AML-193 (cell line): ENCODE measurements around the gene CDC45.

Experiments
- DNase-seq, 2 experiments: peaks; one replicate each; lab custom pipeline; 2025; lab: John Stamatoyannopoulos, UW

The CDC45 gene

GRCh38 chr22:19565382-19566278 lies 85.9 kb downstream of the CDC45 start:
- DNase-seq = no peak

DNA sequence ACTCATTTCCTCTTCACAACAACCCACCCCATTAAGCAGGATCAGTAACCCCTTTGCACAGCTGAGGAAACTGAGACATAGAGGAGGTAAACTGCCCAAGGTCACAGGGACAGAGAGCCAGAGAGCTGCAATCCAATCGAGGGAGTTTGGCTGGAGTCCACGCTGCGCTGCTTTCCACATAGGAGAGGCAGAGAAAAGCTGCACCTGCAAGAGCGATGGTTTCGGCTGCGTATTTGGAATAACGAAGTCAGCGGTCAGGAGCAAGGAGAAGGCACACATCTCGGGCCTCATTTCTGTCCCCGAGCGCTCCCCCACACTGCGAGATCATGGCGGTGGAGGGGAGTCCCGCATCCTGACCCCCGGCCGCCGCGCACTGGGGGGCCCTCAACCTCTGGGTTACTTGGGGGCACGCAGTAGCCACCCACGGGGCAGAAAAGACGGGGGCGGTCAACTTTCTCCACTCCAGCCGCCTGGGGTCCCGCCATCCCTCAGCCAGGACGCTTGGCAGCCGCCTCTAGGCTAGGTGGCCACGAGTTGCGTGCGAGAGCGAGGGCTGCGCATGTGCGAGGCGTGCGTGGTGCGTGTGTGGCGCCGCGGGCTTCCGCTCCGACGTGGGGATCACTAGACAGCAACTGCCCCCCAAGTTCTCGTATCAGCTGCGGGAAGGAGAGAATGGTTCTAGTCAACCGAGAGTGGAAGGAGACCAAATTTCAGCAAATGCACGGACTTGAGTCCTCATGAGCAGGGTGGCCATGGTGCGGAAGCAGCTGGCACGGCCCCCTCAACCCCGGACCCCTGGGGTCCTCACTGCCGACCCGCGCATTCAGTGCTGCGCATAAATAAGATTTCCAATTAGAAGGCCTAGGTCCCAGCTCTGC lies 86.8 kb downstream of the CDC45 start:
- no peak for DNase-seq

DNA sequence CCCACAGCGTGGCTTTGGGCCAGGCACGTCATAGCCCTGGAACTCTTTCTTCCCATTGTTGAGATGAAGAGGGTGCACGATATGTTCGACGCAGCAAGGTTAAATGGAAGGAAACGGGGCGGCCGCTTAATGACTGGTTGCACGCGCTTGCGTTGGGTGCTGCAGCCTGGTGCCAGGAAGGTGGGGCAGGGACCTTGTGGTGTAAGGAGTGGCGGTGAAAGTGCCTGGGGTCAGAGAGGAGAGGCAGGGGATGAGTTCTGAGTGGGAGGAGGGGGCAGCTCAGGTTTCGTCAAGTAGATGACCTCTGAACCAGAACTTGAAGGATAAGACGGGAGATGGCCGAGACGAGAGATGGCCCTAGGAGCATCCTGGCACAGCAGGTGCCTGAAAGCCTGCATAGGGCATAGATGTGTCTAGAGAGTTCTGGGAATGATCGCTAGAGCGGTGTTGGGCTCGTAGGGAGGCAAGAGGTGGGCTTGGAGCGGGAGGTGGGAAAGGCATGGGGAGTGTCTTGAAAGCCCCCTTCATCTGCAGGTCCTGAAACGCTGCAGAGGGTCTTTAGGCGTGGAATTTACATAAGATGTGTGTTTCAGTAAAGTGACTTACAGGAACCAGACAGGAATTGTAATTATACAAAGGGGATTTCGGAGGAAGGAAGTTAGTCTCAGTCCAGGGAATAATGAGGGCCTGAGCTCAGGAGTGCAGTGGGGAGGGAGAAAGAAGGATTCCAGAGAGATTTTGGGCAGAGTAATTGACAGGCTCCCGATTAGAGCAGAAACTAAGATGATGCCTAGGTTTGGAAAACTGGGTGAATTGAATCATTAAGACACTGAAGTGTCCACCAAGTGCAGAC lies 87.7 kb downstream of the CDC45 start:
- no peak for DNase-seq

DNA sequence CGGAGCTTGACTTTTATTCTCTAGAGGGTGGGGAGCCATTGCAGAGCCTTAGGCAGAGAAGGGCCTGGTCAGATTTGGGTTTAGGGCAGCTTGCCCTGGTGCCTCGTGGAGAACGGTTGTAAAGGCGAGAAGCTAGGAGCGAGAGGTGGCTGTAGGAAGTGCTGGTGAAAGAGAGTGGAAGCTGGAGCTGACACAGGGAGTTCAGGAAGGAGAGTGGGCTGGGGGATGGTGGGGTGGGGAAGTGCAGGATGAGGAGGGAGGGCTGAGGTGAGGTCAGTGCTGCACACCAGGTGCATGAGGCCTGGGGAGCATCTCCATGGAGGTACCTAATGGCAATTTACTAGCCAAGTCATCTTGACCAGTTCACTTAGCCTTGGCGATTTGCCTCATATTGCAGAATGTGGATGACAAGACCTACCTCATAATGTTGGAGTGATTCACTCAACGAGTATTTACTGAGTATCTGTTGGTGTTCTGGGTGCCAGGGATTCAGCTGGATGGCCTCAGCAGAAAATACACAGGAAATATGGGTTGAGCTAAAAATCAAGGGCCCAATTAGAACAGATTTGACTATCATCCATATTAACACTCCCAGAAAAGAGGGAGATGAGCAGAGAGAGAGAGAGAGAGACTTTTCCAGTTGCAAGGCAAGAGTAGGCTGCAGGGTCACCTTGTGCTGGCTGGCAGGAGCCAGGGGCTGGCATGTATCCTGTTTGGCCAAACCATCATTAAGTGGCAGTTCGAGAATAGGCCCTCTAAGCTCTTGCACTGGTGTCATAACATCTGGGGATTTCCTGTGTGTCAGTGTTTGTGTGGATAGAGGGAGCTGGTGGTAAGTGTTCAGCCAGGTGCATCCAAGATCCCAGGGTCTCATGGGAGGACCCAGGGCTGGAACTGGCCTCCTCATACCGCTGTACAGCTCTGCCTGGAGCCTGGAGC lies 88.9 kb downstream of the CDC45 start:
- no peak for DNase-seq

DNA sequence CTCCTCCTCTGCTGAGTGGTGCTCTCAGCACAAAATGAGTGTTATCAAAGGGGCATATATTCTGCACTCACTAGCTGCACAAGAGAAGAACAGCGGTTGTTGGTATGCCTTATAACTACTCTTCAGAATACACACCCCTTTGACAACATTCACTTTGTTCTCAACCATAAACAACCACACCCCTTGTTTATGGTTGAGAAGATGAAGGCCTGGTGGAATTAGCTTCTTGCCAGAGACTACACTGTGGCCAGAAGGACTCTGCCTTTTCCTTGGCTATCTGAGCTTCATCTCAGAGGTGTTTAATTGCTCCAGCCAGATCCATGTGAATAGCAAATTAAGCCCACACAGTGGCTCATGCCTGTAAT lies 89.5 kb downstream of the CDC45 start:
- no peak for DNase-seq

DNA sequence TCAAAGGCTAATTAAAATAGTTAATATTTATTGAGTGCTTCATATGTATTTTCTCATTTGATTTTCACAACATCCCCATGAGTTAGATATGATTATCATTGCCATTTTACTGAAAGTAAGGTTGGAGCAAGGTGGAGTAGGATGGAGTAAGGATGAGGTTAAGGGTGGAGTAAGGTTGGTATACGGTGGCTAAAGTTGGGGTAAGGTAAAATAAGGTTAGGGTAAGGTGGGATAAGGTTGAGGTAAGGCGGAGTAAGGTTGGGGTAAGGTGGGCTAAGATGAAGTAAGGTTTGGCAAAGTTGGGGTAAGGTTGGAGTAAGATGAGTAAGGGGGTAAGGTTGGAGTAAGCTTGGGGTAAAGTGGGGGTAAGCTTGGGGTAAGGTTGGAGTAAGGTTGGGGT lies 90.3 kb downstream of the CDC45 start:
- DNase-seq = no peak
